GM18867 (cell line): ENCODE data around the gene CDC25B.

ENCODE experiments used
- ATAC-seq: cut with Tn5 transposase; IDR thresholded peaks from one replicate; pipeline ENCODE4 v1.9.1; 2021; ENCODE audit warnings: mild to moderate bottlenecking, moderate library complexity; ENCODE audit not compliant: unreplicated experiment

CDC25B gene

DNA sequence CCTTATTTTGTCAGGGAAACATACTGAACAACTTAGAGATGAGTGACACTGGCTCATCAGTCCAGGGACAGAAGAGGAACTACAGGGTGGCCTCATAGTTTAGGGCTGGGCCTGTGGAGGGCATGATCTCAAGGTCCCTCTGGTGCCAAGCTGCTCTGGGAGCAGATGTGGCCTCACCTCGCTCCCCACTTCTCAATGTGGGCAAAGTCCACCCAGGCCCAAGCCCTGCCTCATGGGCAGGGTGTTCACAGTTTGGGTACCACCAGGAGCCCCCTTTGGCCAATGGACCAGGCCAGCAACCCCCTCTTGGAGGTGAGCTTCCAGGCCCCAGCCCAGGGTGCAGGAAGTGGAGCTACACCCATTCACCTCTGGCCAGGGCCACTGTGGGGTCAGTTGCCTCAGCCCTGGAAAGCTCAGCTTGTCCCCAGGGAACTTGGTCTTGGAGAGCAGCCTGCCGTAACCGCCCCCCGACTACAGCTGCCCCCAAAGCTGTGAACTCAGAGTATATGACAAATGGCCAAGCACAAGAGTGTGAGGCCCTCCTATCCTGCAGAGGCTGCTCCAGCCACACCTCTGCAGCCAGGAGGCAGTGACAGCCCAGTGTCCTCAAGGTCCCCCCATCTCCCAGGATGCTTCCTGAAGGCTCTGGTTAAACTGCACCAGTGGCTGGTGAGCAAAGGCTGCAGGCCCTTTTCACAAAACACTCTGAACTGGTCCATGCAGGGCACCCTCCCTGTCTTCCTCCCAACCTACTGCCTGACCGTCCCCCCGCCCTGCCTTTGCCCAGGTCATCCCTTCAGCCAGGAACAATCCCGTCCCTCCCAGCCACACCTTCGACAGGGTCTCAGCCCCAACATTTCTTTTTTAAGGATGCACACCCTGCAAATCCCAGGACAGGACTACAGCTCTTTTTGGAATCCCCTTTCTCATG lies 32.2 kb upstream of the CDC25B start:
- ATAC-seq, result no peak

DNA sequence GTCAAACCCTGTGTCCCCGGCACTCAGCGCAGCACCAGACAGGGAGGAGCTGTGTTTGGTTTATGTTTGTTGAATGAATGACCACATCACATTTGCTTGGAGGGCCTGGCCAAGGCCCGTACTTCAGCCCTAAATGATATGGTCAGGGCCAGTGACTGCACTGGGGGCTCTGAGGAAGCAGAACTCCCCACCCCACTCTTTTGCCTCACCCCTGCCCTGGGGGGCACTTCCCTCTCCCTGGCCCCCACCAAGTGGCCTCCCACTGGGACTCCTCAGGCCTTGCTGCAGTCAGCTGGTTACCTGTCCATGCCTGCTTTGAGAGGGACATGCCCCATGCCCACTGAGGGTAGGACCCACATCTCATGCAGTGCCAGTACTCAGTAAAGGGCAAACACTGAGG lies 31.5 kb upstream of the CDC25B start:
- no peak for ATAC-seq

DNA sequence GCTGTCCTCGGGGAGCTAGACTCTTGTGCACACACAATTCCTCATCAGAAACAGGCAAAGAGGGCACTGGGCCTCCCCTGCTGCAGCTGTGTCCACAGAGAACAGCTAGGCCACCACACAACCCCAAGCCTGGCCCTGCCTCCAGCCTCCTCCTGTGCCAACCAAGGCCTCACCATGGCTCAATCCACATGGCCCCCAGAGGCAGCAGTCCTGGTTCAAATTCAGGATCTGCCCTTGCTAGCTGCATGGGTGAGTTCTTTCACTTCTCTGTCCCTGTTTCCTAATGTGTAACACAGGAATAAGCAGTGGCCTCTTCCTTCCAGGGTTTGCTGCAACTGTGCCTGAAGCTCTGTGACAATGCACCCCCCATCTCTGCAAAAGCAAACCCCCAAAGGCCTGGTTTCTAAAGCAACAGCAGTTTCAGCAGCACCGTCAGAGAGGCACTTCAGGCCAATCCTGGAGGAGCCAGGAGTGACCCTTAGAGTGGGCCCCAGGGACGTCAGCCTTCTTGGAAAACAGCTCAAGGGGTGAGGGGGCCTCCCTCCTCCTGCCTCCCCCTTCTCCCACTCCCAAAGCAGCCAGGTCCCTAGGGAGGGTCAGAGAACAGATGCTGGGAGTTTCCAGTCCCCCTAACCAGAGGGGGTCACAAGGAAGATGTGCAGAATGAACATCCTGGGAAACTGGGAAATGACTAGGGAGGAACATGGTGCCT lies 30.8 kb upstream of the CDC25B start:
- no peak for ATAC-seq

DNA sequence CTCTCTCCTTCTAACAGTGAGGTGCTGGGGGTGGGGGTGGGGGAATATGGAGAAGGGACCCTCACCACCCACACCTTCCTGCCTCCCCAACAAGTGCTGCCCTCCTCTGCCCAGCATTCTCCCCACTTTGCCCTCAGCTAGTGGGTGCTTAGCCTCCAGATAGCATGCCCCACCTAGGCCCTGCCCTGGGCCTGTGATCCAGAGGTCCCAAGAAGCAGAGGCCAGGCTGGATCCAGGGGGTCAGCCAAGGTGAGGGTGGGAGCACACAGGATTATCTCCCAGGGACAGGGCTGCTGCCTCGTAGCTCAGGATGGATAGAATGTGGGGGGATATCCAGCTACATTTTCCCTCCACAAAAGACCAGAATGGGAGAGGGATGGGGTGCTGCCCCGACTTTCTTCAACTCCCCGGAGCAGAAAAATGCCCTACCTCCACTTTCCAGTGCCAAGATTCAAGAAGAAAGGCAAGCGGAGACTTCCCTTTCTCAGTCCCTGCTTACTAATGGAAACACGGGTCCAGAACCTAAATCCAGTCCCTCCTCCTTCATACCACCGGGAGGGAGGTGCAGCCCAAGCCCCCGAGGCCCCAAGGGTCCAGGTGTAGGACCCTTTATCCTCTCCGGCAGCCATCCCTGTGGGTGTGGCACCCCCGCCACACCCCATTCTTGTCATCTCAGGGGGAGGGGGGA lies 29.5 kb upstream of the CDC25B start:
- no peak for ATAC-seq

DNA sequence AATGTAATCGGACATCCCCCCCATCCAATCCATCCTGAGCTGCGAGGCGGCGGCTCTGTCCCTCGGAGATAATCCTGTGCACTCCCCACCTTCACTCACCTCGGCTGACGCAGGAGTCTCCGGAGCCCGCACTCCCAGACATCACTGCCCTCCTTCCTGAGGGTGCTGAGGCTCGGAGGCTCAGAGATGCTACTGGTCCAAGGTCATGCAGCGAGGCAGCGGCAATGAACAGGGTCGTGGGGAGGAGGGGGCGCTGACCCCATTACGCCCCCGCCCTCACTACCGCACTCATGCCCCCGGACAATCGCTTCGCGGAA lies 29.0 kb upstream of the CDC25B start:
- ATAC-seq, result no peak

DNA sequence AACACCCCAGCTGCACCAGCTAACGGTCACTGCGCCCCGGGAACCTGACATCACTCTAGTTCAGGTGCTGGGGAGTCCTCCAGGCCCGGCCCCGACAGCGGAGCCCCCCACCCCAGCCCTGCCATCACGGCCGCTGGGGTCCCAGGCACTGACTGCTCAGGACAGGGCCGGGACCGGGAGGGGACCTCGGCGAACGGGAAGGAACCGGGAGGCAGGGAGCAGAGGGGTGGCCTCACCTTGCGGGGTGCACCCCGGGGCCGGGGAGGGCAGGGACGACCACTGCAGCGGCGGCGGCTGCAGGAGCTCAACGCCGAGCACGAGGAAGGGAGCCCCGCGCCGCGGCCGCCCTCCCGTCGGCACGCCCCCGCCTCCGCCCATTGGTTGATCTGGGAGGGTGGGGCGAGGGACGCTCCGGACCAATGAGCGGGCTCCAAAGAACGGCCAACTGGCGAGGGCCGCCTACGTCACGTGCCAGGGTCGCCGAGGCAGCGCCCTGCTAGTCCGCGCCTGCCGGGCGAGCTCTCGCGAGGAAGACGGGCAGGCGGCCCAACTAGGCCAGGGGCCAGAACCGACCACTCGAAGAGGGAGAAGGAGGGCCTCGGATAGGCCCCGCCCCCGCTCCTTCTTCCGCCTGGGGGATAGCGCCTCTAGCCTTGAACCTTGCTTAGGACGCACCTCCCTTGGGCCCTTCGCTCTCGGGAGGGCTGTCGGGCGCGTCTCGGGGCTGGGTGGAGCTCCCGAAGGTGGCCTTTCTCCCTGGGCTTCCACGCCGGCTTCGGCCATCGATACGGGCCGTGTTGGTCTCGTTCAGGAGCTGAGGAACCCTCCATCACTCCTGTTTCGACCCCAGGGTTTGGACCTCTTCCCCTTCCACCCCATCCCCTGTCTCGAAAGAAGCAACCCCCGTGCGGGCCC lies 28.4 kb upstream of the CDC25B start, which contains the start of gene ADISSP:
ADISSP (minus strand) TSS at position 327 of the 915 bp plus-strand sequence. CDS start 7,653 bp downstream, outside the sequence.
- ATAC-seq, result peak; percentile 92

DNA sequence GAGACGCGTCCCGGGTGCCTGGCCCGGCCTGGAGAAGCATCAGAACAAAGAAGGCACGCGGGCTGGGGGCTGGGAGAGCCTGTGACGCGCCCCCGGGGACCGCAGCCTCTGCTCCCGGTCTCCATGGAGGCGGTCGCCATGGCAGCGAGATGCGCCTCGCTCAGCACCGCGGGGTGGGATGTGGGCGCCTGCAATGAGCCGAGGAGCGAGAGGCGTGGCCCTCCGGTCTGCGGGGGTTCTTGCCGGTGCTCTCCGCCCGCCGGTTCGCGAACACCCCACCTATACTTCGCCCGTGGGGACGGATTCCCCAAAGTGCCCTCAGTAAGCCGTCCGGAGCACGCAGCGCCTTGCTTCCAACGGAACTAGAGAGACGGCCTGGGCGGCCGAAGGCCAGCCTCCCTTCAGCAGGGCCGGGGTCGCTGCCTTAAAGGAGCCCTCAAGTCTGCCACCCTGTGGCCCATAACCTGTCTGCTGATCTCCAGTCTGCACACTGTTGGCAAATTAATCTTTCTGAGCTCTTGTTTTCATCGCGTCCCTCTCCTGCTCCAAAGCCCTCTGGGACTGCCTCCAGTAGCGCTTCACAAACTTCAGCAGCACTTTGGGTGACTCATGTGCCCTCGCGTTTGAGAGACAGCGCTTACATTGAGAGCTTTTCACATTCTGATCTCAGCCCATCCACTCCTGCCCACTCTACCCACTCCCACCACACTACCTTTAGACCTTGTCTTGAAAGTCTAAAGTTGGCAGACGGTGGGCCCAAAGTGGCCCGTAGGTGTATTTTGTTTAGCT lies 27.6 kb upstream of the CDC25B start:
- peak; percentile 34 for ATAC-seq

DNA sequence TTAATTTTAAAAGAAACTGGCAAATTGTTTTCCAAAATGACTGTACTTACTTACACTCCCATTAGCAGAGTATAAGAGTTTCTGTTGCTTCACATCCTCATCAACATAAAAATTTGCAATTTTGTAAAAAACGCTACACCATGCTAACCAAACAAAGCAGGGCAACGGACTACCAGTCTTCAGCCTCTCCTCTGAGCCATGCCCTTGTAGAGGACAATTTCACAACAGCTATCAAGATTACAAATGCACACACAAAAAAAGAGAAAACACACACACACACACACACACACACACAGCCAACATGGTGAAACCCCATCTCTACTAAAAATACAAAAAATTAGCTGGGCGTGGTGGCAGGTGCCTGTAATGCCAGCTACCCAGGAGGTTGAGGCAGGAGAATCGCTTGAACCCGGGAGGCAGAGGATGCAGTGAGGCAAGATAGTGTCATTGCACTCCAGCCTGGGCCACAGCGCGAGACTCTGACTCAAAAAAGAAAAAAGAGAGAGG lies 24.5 kb upstream of the CDC25B start:
- ATAC-seq, result no peak

DNA sequence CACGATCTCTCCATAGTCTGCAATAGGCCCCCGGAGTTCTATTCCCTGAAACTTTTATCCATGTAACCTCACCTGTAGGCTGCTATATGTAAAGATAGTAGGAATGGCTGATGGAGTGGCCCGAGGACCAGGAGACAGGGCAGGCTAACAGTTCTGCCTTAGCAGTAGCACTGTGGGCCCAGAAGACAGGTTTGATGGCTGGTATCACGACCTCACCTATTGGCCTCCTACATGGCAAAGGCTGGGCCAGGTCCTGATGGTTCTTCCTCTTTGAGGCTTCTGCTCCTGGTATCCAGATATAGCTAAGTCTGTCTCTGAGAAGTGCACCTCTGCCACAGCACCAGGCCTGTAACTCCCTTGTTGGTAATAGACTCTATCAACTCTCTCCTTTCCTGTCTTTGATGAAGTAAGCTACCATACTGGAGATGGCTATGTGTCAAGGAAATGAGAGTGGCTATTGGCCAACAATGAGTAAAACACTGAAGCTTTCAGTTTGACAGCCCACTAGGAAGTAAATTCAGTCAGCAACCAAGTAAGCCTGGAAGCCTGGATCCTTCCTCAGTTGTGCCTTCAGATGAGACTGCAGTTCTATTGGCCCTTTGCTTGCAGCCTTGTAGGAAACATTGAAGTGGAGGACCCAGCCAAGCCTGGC lies 20.5 kb upstream of the CDC25B start:
- ATAC-seq, result no peak

DNA sequence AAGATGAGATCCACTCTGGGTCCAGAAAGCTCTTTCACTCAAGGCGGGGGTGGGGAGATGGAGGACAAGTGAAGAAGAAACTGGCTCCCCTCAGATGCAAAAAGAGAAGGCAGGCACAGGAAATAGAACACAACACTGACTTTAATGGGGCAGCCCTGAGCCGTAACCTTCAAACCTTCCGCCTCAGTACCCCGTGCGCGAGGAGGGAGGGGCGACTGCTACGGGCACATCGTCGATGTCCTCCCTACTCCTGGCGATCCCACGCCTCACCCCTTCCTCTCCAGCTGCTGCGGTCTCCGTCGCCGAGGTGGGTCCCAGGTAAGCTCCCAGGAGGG lies 18.8 kb upstream of the CDC25B start:
- peak; percentile 25 for ATAC-seq

DNA sequence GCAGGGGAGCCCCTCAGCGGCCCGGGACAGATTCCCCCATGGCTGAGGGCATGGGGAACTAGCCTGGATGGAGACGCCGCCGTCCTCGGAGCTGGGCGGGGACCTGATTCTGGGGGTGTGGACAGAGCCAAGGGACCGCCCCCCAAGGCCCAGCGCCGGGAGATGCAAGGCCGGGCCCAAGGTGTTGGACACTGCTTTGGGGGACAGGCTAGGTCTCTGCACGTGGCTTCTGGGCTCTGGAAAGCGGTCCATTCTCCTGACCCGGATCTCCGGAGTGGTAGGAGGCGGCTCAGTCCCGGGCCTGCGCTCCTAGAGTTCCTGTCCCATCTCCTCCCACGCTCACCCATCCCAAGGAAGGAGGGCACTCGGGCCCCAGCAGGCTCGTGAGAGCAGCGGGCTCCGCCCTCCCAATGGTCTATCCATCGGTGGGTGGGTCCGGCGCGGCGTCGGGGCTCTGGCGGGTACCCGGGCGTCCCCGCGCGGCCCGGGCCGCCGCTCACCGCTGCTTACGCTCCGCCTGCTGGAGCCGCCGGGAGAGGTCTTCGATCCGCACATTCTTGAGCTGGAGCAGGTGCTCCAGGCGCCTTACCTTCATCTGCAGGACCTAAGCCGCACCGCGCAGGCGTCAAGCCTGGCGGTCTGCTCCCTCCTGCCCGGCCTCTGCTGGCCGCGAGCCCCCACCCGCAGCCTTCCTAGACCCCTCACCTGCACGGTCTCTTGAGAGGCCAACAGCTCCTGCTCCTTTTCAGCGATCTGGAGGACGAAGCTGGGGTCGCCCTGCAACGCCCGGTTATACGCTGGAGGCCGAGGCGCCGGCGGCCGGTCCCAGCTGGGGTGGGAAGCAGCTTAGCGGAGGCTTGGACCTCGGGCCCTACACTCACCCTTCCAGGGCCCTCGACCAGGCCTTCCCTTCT lies 18.1 kb upstream of the CDC25B start:
- peak; percentile 50 for ATAC-seq

DNA sequence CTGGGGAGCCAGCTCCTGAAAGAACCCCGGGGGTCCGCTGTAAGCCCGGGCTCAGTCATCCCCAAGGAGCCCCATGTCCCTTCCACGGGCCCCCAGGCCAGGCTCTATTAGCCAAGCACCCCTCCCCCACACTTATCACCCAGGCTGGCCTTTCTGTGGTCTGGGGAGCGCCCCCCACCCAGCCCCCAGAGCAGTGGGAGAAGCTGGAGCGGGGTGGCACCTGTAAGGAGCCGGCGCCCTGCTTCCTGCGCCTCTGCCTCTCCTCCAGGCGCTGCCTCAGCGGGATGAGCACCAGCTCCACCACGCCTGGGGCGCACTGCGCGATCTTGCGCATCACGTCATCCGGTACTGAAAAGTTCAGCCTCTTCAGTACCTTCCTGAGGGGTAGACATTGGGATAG lies 17.1 kb upstream of the CDC25B start:
- ATAC-seq, result no peak

DNA sequence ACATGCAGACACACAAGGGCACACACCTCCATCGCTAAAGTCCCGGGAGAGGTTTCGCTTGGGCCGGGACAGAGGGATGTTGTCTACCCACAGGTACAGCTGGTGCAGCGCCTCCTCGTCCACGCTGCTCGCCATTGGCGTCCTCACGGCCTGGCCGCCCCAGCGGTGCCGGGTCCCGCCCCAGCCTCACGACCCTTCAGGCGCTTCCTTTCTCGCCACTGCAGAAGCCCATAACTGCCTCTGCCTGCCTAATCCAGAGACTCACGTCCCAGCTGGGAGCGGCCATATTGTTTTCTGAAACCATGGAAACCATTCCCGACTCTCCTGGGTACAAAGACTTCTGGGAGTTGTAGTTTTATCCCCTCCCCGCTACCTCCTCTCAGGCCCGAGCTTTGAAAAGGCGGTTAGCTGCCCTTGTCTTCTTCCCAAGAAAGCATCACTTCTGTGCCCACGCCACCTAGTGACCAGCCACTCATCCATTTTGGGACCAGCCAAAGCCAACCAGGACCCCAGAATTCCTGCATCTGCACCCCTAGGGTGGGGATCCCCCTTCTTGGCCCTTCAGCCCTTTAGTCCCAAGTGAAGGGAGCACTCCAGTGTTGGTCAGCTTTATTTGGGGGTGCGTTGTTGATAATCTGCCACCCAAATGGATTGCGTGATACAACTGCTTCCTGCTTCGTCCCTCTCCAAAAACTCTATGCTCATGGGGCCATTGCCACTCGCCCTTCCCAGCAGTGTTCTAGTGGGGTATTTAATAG lies 14.8 kb upstream of the CDC25B start, which contains the start of gene SPEF1:
SPEF1 (minus strand) TSS at position 296 of the 758 bp plus-strand sequence; CDS start at position 135, 161 bp downstream.
- peak; percentile 58 for ATAC-seq

DNA sequence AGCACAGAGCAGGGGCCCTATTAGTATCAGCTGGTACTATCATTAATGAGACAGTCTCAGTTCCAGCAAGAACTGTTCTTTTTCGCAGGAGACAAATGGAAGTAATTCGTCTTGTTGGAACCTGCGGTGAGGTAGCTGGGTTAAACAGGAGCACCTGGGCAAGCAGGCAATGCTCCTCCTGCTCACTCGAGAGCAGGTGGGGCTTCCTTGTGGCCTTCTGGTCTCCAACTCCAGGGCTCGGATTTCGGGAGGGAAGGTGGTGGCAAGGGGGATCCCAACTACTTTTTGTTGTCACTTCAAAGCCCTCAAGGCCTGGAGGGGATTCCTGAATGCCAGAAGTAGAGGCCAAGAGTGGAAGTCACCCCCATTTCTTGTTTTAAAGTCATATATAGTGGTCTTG lies 13.5 kb upstream of the CDC25B start:
- no peak for ATAC-seq

DNA sequence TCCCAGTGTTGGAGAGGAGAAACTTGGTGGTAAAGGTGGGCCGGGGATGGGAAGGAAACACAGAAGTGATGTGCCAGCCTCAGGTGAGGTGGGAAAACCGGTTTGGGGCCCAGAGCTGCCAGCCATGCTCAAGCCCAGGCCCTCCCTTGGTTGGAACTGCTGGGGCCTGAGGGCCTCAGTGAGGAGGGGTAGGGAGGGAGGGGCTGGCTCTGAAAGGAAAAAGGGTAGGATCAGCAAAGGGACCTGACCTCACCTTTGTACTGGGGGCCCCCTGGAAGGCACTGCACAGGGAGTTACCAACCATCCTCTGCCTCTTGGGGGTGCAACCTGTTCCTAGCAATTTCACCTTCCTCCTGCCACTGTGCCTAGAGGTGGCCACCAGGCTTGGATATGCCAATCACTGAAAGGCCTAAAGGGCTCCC lies 13.0 kb upstream of the CDC25B start:
- no peak for ATAC-seq

DNA sequence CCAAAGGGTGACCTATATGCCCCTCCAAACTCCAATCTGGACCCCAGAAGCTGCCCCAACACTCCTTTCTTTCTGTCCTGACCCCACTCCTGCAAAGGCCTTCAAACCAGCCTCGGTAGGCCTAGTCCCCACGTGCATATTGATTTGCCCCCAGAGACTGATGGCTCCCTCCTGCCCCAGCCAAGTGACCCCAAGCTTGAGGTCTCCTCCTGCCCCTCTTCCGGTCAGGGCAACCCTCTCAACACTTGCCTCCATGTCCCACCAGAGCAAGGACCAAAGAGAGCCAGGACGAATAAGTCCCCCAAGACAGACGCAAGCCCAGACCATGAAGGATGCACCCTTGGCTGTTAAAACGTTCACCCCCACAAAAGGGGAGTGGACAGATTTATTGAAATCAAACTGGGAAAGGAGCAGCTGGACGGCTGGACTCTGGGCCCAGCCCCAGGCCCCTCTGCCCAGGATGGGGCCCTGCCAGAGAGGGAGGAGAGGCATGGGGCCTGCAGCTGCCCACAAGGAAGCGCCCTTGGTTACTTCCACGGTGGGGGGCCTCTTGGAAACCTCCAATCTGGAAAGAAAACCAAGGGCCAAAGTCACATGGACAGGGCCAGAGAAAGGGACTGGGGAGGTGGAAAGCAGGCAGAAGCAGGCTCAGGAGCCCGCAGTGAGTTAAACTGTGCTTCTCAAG lies 12.5 kb upstream of the CDC25B start:
- ATAC-seq, result no peak
